Progenitor cell of endocrine pancreas (in vitro differentiated cells): ENCODE measurements around the gene MBOAT2. TPM values are rescaled to one million over a fixed set of nuclear protein-coding genes. Genes with fewer than 3 reads are reported as not detected.

Source experiments
- DNase-seq: peaks from one replicate; pipeline ENCODE4 v3.0.0; 2021; ENCODE audit warnings: low spot score; ENCODE audit not compliant: unreplicated experiment
- H3K27ac Mint-ChIP-seq: 2 replicates; pipeline ENCODE4 v1.8.0; 2021; ENCODE audit warnings: mild to moderate bottlenecking, moderate library complexity, mixed read lengths
- H3K27me3 Mint-ChIP-seq: 2 replicates; pipeline ENCODE4 v1.8.0; 2021; ENCODE audit warnings: mixed read lengths
- H3K36me3 Mint-ChIP-seq: 2 replicates; pipeline ENCODE4 v1.8.0; 2022; ENCODE audit warnings: mixed read lengths; ENCODE audit not compliant: insufficient read depth
- H3K4me1 Mint-ChIP-seq: 2 replicates; pipeline ENCODE4 v1.8.0; 2021; ENCODE audit warnings: low read depth, mixed read lengths
- H3K4me3 Mint-ChIP-seq: 2 replicates; pipeline ENCODE4 v1.8.0; 2021; ENCODE audit warnings: low read depth, mild to moderate bottlenecking, moderate library complexity, mixed read lengths
- H3K9me3 Mint-ChIP-seq: 2 replicates; pipeline ENCODE4 v1.8.0; 2021; ENCODE audit warnings: low read depth, mixed read lengths
- total RNA-seq: library from RNA; stranded (reverse); gene quantifications from 2 replicates; pipeline ENCODE4 v1.2.1, GENCODE V29; 2021
- TF ChIP-seq, protein P1 (sequence below): fragments of 200-600 bp; sonication (generic); IDR thresholded peaks from one replicate; pipeline ENCODE4 v1.5.0; 2021; ENCODE audit warnings: antibody characterized with exemption, mild to moderate bottlenecking; ENCODE audit not compliant: unreplicated experiment

The MBOAT2 gene
- total RNA-seq, 1 donor from 2014 or later, result 49.8 TPM

DNA sequence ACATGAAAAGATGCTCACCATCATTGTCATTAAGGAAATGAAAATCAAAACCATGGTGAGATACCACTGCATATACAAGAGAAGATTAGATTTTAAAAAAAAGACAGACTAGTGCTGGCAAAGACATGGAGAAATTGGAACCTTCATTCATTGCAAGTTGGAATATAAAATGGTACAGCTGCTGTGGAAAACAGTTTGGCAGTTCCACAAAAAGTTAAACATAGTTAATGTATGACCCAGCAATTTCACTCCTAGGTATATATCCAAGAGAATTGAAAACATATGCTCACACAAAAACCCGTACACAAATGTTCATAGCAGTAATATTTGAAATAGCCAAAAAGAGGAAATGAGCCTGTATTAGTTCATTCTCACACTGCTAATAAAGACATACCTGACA, 33.7 kb upstream of the MBOAT2 start:
- H3K4me3 Mint-ChIP-seq, result no peak overlapping the region
- DNase-seq, result no peak
- H3K36me3 Mint-ChIP-seq, result peaks cover 2% of the 10 kb centered on the region
- H3K9me3 Mint-ChIP-seq, result peaks cover 21% of the 10 kb centered on the region
- peaks cover 13% of the 10 kb centered on the region for H3K4me1 Mint-ChIP-seq
- no peaks in the 10 kb centered on the region for H3K27me3 Mint-ChIP-seq
- H3K27ac Mint-ChIP-seq, result no peak overlapping the region
- TF ChIP-seq, protein P1, sequence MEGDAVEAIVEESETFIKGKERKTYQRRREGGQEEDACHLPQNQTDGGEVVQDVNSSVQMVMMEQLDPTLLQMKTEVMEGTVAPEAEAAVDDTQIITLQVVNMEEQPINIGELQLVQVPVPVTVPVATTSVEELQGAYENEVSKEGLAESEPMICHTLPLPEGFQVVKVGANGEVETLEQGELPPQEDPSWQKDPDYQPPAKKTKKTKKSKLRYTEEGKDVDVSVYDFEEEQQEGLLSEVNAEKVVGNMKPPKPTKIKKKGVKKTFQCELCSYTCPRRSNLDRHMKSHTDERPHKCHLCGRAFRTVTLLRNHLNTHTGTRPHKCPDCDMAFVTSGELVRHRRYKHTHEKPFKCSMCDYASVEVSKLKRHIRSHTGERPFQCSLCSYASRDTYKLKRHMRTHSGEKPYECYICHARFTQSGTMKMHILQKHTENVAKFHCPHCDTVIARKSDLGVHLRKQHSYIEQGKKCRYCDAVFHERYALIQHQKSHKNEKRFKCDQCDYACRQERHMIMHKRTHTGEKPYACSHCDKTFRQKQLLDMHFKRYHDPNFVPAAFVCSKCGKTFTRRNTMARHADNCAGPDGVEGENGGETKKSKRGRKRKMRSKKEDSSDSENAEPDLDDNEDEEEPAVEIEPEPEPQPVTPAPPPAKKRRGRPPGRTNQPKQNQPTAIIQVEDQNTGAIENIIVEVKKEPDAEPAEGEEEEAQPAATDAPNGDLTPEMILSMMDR, result no peak

DNA sequence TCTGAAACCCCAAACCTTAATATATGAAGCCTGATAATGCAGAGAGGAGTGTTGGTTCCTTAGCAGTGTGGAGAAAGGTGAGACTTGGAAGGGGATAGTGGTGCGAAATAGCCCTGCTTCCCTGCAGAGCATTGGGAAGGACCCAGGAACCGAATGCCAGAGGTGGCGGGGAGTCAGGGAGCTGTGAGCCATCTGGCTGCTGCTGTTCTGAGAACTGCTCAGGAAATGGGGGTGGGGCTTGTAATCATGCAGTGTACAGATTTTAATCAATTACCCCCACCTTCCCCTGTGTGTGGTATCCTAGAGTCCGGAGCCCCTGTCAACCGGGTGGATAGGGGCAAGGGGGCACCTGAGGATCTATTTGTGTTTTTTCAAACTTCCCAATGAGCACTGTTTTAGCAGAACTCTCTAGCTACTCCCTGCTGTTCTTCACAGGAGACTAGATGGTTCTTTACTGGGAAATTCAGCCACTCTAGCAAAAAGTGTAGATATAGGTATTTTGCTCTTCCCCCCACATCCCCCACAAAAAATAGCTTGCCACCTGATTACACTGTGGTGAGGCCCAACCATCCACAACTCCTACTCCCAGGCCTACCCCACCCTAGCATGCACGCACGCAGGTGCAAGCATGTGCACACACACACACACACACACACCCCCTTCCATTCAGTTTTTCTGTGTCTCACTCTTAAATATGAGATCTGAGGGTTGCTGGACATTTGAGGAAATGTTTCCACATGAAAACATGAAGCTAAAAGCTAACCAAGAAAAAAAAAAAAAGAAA, 30.1 kb upstream of the MBOAT2 start:
- Mint-ChIP-seq H3K9me3 (peaks cover 13% of the 10 kb centered on the region), H3K4me1 (peaks cover 19% of the 10 kb centered on the region), H3K4me3 (no peak overlapping the region), H3K27ac (no peak overlapping the region), H3K27me3 (no peaks in the 10 kb centered on the region), H3K36me3 (peaks cover 2% of the 10 kb centered on the region)
- TF ChIP-seq, protein P1, result no peak
- no peak for DNase-seq

DNA sequence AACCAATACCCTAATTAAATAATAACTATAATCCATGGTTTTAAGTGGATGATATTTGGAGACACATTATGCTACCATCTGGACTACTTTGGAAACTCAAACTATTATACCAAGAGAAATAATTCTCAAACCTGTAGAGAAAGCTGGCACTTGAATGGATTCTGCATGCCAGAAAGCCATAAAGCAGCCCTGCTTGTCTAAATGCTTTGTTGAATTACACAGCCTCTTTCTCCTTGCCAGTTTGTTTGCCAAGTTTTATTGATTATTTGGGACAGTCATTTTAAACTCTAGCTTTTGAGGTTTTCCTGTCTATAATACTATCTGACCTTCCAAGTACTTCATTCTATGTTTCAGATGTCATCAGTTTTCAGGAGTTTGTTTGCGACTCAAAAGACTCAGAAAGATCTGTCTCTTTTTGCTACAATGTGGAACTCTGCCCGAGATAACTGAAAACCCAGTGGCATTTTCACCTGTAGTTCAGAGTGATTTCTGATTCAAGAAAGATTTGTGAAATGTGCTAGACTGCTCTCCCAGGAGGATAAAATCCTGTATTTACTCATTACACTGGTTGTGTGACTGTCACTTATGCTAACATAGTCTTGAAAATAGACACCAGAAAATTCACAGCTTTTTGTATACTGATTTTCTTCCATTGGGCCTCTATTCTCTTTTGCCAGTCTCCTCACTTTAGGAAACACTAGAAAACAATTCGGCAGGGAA, 29.2 kb upstream of the MBOAT2 start:
- no peak overlapping the region for H3K4me3 Mint-ChIP-seq
- TF ChIP-seq, protein P1, result no peak
- H3K27me3 Mint-ChIP-seq, result no peaks in the 10 kb centered on the region
- H3K4me1 Mint-ChIP-seq, result peaks cover 19% of the 10 kb centered on the region
- no peak for DNase-seq
- H3K27ac Mint-ChIP-seq, result no peak overlapping the region
- no peaks in the 10 kb centered on the region for H3K36me3 Mint-ChIP-seq
- H3K9me3 Mint-ChIP-seq, result peaks cover 5% of the 10 kb centered on the region

DNA sequence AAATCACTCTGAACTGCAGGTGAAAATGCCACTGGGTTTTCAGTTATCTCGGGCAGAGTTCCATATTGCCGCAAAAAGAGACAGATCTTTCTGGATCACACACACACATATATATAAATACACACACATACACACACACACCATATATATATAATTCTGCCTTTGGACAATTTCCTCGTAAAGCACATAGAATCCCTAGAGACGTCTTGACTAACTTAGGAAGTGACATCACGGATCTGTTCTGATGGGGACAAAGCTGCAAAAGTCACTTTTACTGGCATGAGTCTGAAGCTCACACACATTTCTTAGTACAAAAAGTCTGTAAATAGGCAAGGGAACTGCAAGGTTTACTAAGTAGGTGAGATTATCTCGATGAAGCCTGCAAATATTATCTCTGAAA, 28.6 kb upstream of the MBOAT2 start:
- TF ChIP-seq, protein P1, result no peak
- Mint-ChIP-seq H3K4me1 (peaks cover 19% of the 10 kb centered on the region), H3K4me3 (no peak overlapping the region), H3K9me3 (peaks cover 2% of the 10 kb centered on the region), H3K27me3 (no peaks in the 10 kb centered on the region), H3K36me3 (no peaks in the 10 kb centered on the region), H3K27ac (no peak overlapping the region)
- DNase-seq, result no peak

DNA sequence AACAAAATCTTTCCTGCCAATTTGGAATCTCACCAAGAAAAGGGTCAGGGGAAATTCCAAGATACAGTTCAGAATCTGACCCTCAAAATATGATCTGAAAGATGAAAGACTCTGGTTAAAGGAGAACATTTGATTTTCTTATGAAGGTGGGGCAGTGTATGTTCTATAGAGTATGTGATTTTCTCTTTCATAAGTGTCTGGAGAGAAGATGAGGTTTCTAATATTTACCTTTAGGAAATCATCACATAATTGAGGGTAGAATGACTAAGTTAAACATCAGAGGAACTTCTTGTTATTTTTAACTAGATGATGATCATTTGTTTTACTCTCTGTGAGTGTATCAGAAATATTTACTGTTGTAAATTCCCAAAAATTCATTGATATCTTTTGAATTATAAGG, 27.8 kb upstream of the MBOAT2 start:
- TF ChIP-seq, protein P1, result no peak
- H3K27me3 Mint-ChIP-seq, result no peaks in the 10 kb centered on the region
- H3K36me3 Mint-ChIP-seq, result no peaks in the 10 kb centered on the region
- no peak overlapping the region for H3K4me3 Mint-ChIP-seq
- no peak for DNase-seq
- H3K9me3 Mint-ChIP-seq, result no peaks in the 10 kb centered on the region
- peaks cover 20% of the 10 kb centered on the region for H3K4me1 Mint-ChIP-seq
- H3K27ac Mint-ChIP-seq, result no peak overlapping the region
